DMS153 treated with DMSO at 0.1 percent for 48 hours (cell line): Measurements from ENCODE around the gene TTC7B.
A peak's percentile ranks its signal among the peaks of the same experiment; 100 is the strongest.

Source experiments
- DNase-seq: peaks from one replicate; lab custom pipeline; 2025; ENCODE audit not compliant: unreplicated experiment; lab: John Stamatoyannopoulos, UW

Gene TTC7B

GRCh38 chr14:90517076-90517841, 299.0 kb downstream of the TTC7B start:
- no peak for DNase-seq

- DNase-seq, result no peak
These were observed 301.7 kb downstream of the TTC7B start for GRCh38 chr14:90514566-90514965.

DNA sequence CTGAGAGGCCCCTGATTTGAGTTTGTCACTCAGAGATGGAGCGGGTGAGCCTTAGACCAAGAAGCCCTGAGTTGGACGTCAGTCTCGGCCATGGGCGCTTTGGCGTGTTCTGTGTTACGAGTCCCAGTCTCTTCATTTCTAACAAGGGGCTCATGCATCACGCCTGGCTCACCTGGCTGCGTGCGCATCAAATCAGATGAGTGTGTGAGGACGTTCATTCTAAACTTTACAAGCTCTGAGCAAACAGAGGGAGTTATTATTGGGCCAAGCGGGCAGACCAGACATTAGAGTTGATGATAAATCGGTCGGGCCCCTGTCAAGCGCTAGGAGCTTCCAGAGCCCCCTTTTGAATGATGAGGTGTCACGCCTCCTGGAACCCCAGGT, 302.2 kb downstream of the TTC7B start:
- DNase-seq, result peak; percentile 90

DNA sequence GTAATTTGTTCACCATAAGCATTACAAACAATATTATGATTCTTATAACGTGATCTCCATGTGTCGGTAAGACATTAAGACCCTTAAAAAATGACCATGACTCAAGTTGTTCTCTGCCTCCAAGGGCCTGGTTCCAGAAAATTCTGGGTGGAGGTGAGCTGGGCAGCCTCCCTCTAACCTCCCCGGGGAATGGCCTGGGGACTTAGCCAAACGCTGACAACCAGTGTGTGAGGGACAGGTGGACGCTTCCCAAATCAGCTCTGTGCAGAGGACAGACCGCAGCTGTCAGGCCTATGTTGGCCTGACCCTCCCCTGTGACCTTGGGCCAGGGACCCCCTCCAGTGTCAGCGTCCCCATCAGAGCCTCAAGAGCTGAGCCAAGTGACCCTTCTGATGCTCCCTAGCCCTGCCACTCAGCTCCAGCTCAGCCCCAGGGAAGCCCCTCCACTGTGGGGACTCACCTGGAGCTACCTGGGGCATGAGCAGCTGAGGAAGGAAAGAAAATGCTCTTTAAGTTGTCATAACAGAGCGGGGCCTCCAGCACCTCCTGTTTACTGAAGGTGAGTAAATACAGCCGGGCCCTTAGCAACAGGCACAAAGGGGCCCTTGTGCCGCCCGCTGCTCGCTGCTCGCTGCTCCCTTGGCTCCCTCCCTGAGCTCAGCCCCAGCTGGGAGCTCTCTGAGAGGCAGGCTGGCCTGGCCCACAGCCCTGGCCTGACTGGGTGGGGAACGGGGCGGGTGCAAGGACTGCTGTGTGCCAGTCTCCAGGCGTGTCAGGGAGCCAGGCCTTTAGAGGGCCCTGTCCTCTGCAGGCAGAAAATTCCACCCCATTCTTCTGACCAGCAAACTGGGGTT, 302.8 kb downstream of the TTC7B start:
- peak; percentile 96 for DNase-seq

DNA sequence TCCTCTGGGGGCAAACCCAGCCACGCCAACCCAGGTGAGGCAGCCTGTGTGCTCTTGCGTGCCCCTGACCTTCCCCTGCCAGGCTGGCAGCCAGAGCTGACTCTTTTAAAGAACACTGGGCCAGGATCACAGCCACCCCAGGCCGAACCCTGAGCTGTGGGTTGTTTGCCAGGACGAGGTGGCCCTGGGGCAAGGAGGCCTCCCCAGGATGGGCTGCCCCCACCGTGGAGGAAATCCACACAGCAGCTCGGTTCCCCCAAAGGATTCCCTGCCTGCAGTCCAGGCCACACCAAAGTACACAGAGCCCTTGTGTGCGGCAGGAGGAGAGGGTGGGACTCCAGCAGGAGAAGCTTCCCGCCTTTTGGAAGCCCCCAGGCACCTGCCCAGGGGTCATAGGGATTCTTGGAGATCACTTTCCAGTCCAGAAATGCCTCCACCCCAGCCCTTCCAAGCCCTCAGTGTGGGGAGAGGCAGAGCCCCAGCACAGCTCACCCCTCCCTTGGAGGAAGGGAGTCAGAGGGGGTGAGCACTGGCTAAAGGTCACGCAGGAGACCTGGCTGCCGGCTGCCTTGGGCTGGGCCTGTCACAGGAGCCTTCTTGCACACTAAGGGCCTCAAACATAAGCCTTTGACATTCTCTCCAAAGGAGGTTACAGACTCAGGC, 303.8 kb downstream of the TTC7B start:
- DNase-seq, result no peak

GRCh38 chr14:90511795-90512328, 304.4 kb downstream of the TTC7B start:
- DNase-seq, result no peak

DNA sequence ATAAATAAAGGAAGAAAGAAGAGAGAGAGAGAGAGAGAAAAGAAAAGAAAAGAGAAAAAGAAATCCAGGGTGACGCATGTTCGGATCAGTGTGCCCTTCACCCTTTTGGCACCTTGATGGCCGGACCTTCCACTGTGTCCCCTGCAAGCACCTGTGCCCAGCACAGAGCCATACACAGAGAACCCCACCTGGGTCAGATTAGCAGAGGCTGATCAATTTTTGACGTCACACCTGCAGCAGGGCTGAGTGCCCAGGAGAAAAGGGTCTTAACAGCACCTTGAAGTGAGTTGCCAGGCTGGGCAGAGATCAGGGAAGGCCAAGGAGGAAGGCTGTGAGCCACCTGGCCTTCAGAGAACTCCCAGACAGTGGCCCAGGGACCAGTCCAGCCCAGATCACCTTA, 305.0 kb downstream of the TTC7B start:
- DNase-seq, result no peak

DNA sequence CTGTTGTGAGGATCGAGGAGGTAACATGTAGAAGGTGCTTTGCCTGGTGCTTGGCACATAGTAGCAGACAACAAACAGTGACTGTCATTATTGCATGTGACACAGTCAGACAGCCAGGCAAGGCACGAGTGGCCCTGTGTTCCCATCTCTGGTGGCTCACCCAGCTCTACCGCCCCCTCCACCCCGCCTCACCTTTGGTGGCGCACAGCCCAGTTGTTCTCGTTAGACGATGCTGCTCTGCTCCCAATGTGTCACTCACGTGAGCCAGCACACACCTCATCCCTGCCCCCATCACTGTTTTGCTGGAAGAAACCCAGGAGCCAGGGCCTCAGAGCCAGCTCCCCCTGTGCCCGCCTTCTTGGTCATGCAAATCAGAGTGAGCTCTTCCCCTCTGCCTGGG, 306.1 kb downstream of the TTC7B start:
- peak; percentile 68 for DNase-seq

DNA sequence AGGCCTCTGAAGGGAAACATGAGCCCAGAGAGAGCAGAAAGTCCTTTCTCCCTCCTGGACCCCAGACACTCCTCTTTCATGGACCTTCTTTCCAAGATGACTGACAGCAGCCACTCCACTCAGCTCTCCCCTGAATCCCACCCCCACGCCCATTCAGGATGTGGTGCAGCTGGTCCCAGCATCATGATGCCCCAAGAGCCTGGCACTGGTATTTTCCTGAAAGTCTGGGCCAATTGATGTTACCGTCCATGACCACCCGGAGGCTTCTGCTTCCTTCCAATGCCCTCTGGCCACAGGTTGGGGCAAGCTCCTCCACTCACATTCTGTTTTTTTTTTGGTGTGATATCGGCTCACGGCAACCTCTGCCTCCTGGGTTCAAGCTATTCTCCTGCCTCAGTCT, 306.8 kb downstream of the TTC7B start:
- no peak for DNase-seq

GRCh38 chr14:90508536-90509254, 307.5 kb downstream of the TTC7B start:
- DNase-seq, result no peak

- no peak for DNase-seq
These were observed 308.2 kb downstream of the TTC7B start for GRCh38 chr14:90508036-90508435.

- DNase-seq, result no peak
These were observed 308.8 kb downstream of the TTC7B start for GRCh38 chr14:90507428-90507827.

DNA sequence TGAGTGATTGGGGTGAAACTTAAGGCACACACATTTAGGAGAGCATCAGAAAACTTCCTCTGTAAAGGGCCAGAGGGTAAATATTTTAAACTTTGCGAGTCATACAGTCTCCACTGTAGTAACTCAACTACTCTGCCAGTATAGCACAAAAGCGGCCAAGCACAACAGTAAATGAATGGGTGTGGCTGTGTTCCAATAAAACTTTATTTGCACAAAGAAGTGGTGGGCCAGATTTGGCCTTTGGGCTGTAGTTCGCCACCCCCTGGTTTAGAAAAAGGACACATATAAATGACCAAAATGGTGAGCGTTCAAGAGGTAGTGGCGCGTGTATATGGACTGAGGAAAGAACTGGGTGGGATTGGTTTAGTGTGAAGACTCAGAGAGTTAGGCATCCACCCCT, 309.5 kb downstream of the TTC7B start:
- no peak for DNase-seq

DNA sequence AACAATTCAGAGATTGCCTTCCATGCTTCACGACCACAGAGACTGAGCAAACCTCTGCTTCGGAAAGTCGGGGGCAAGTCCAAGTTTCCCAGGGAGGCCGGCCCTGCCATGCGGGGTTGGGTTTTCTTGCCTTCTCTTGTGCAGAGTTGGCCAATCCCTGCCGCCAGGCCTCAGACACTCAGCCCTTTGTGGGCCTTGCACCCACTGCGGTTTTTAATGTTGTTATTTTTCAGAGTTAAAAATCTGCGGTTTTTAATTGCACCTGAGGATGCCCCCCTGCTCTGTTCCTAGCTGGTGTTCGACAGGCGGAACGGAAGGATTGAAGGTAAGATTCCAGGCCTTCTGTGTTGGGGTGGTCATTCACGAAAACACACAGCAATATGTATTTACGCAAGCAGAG, 310.7 kb downstream of the TTC7B start:
- no peak for DNase-seq

GRCh38 chr14:90504643-90505042, 311.6 kb downstream of the TTC7B start:
- DNase-seq, result no peak

- DNase-seq, result no peak
These were observed 312.6 kb downstream of the TTC7B start for GRCh38 chr14:90503582-90503981.

GRCh38 chr14:90502760-90503159, 313.5 kb downstream of the TTC7B start:
- DNase-seq, result no peak

- DNase-seq, result no peak
These were observed 315.4 kb downstream of the TTC7B start for GRCh38 chr14:90500665-90501370.

- no peak for DNase-seq
These were observed 316.1 kb downstream of the TTC7B start for GRCh38 chr14:90499908-90500664.

DNA sequence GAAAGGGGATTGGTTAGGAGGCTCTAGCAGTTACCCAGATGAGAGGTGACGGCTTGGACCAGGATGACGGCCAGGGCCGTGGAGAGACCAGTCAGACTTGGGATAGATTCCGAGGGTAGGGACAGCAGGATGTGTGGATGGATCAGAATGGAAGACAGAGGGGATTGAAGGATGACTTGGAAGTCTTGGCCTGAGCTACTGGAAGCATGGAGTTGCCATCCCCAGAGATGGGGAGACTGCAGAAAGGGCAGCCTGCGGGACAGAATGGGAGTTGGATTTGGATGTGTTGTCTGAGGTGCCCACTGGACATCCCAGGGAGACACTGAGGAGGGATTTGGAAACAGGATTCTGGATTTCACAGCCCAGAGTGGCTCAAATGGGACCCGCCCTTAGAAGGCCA, 317.1 kb downstream of the TTC7B start:
- no peak for DNase-seq
